WTC11 (cell line): ENCODE data around the gene ZFP3.

Source experiments
- ZNF263 ChIP-seq: sonication (generic); formaldehyde crosslinking; IDR thresholded peaks from 2 replicates; pipeline ENCODE4 v1.8.1; 2022; ENCODE audit warnings: low read depth, mild to moderate bottlenecking, moderate library complexity, missing genetic modification reagents
- TF ChIP-seq, protein P1 (sequence below): sonication (generic); formaldehyde crosslinking; IDR thresholded peaks from 2 replicates; pipeline ENCODE4 v1.8.1; 2022; ENCODE audit warnings: mild to moderate bottlenecking, moderate library complexity, missing genetic modification reagents

GRCh38 chr17:5049314-5049841 lies 28.9 kb upstream of the ZFP3 start:
- TF ChIP-seq, protein P1, sequence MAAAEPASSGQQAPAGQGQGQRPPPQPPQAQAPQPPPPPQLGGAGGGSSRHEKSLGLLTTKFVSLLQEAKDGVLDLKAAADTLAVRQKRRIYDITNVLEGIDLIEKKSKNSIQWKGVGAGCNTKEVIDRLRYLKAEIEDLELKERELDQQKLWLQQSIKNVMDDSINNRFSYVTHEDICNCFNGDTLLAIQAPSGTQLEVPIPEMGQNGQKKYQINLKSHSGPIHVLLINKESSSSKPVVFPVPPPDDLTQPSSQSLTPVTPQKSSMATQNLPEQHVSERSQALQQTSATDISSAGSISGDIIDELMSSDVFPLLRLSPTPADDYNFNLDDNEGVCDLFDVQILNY = no peak
- no peak for TF ChIP-seq ZNF263 (CRISPR knock-in tag)
